ENCODE data around the gene RFNG. TPM values are rescaled to one million over a fixed set of nuclear protein-coding genes. Genes with fewer than 3 reads are reported as not detected.

Gene RFNG
- polyA plus RNA-seq, 4 donors, result 35.4 to 43.8 (median 39.2) TPM

GRCh38 chr17:82053130-82053529, 1.5 kb upstream of the RFNG start:
- H3K27me3 ChIP-seq (ENCODE audit: control insufficient read depth in 3 of 3, insufficient read depth in 3 of 3, low read length in 3 of 3), result no peaks in the 10 kb centered on the region
- peak overlapping the region in 2 of 3 donors; percentile 64 to 98 for H3K4me3 ChIP-seq (ENCODE audit: low read depth in 1 of 3, low read length in 3 of 3)
- no peak for DNase-seq
- H3K27ac ChIP-seq (ENCODE audit: low read depth in 1 of 3, low read length in 2 of 3), result no peak overlapping the region
- peaks cover 2 to 76% (median 17%) of the 10 kb centered on the region in 3 donors for H3K36me3 ChIP-seq (ENCODE audit: control insufficient read depth in 3 of 3, insufficient read depth in 2 of 3, low read depth in 1 of 3, low read length in 3 of 3)
- H3K9me3 ChIP-seq (ENCODE audit: control insufficient read depth in 2 of 2, insufficient read depth in 1 of 2, low read depth in 1 of 2, low read length in 1 of 2), result no peaks in the 10 kb centered on the region
- H3K4me1 ChIP-seq (ENCODE audit: control insufficient read depth in 3 of 3, insufficient read depth in 2 of 3, low read depth in 1 of 3, low read length in 2 of 3), result peaks cover 2 to 18% (median 4%) of the 10 kb centered on the region in 3 donors
- no peak for FAIRE-seq
- WGBS, 3 donors, result 90 to 93% (median 91%) methylated on average over 16 to 19 of the region's 19 CpGs

DNA sequence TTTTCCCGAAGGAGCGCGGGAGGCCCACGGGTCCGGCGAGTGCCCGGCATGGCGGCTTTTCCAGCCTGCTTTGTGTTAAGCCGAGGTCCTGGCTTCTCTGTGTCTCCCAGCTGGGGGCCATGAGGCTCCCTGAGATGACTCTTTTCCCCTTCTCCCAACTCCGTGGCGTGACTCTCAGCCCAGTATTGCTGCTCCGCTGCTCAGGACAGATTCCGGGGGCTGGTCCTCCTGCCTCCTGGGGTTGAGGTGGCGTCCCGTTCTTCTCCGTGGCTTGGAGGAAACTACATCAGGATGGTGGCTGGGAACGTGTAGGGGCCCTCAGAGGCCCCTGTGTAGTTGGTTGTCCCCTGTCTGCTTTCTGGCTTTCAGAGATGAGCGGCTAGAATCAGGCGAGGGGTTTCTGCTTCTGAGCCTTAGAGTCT, 1.0 kb upstream of the RFNG start:
- peaks cover 2 to 76% (median 13%) of the 10 kb centered on the region in 3 donors for H3K36me3 ChIP-seq (ENCODE audit: control insufficient read depth in 3 of 3, insufficient read depth in 2 of 3, low read depth in 1 of 3, low read length in 3 of 3)

GRCh38 chr17:82050761-82051641, 610 bp downstream of the RFNG start:
- H3K4me3 ChIP-seq (ENCODE audit: low read depth in 1 of 3, low read length in 3 of 3), result peak overlapping the region; percentile 56 to 98 (median 86)
- H3K9me3 ChIP-seq (ENCODE audit: control insufficient read depth in 2 of 2, insufficient read depth in 1 of 2, low read depth in 1 of 2, low read length in 1 of 2), result no peaks in the 10 kb centered on the region
- no peak for FAIRE-seq
- H3K27ac ChIP-seq (ENCODE audit: low read depth in 1 of 3, low read length in 2 of 3), result no peak overlapping the region
- H3K27me3 ChIP-seq (ENCODE audit: control insufficient read depth in 3 of 3, insufficient read depth in 3 of 3, low read length in 3 of 3), result no peaks in the 10 kb centered on the region
- peaks cover 2 to 18% (median 4%) of the 10 kb centered on the region in 3 donors for H3K4me1 ChIP-seq (ENCODE audit: control insufficient read depth in 3 of 3, insufficient read depth in 2 of 3, low read depth in 1 of 3, low read length in 2 of 3)
- H3K36me3 ChIP-seq (ENCODE audit: control insufficient read depth in 3 of 3, insufficient read depth in 2 of 3, low read depth in 1 of 3, low read length in 3 of 3), result peaks cover 0 to 73% (median 7%) of the 10 kb centered on the region in 3 donors
- DNase-seq, result peak in 1 of 2 donors; percentile 52
- WGBS, 3 donors, result 16 to 31% (median 19%) methylated on average over 35 to 79 of the region's 79 CpGs

More for the DNA sequence above, 1.0 kb upstream of the RFNG start:
- Histone ChIP-seq H3K9me3 (ENCODE audit: control insufficient read depth in 2 of 2, insufficient read depth in 1 of 2, low read depth in 1 of 2, low read length in 1 of 2) (no peaks in the 10 kb centered on the region), H3K4me3 (ENCODE audit: low read depth in 1 of 3, low read length in 3 of 3) (peak overlapping the region; percentile 64 to 98 (median 86)), H3K27me3 (ENCODE audit: control insufficient read depth in 3 of 3, insufficient read depth in 3 of 3, low read length in 3 of 3) (no peaks in the 10 kb centered on the region), H3K27ac (ENCODE audit: low read depth in 1 of 3, low read length in 2 of 3) (no peak overlapping the region), H3K4me1 (ENCODE audit: control insufficient read depth in 3 of 3, insufficient read depth in 2 of 3, low read depth in 1 of 3, low read length in 2 of 3) (peaks cover 2 to 18% (median 4%) of the 10 kb centered on the region in 3 donors)
- WGBS, 3 donors, result 15 to 26% (median 20%) methylated on average over 15 to 19 of the region's 19 CpGs
- DNase-seq, result no peak
- no peak for FAIRE-seq

DNA sequence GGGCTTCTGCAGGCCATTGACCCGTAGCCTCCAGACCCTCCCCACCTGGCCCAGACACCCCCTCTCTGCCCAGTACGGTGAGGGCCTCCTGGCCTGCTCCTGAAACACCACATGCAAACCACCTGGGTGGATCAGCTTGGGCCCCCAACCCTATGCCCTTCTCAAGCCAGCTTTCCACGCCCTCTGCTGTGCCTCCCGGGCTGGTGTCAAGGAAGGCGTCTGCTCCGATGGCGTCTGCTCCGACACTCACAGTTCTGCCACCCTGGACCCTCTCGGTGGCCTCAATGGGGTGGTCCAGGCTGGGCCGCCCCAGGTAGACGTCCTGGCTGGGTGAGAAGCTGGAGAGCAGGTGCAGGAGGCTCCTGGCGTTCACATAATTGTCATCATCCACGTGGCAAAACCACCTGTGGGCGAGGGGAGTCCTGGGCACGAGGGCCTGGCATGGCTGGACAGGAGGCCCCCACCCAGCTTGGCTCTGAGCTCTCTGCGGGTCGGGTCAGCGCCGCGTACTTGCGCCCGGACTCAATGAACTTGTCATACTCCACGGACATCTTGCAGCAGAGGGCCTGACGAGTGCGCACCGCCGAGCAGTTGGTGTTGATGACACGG, 1.4 kb downstream of the RFNG start:
- FAIRE-seq, result no peak
- H3K4me3 ChIP-seq (ENCODE audit: low read depth in 1 of 3, low read length in 3 of 3), result peak overlapping the region in 2 of 3 donors; percentile 56 to 98

GRCh38 chr17:82049521-82049971, 2.1 kb downstream of the RFNG start:
- Histone ChIP-seq H3K27ac (ENCODE audit: low read depth in 1 of 3, low read length in 2 of 3) (no peak overlapping the region), H3K36me3 (ENCODE audit: control insufficient read depth in 3 of 3, insufficient read depth in 2 of 3, low read depth in 1 of 3, low read length in 3 of 3) (peaks cover 0 to 60% (median 4%) of the 10 kb centered on the region in 3 donors), H3K9me3 (ENCODE audit: control insufficient read depth in 2 of 2, insufficient read depth in 1 of 2, low read depth in 1 of 2, low read length in 1 of 2) (no peaks in the 10 kb centered on the region), H3K4me1 (ENCODE audit: control insufficient read depth in 3 of 3, insufficient read depth in 2 of 3, low read depth in 1 of 3, low read length in 2 of 3) (peaks cover 2 to 18% (median 4%) of the 10 kb centered on the region in 3 donors), H3K27me3 (ENCODE audit: control insufficient read depth in 3 of 3, insufficient read depth in 3 of 3, low read length in 3 of 3) (no peaks in the 10 kb centered on the region), H3K4me3 (ENCODE audit: low read depth in 1 of 3, low read length in 3 of 3) (no peak overlapping the region)
- 83 to 85% (median 85%) methylated on average over 15 to 16 of the region's 16 CpGs for WGBS, 3 donors
- DNase-seq (no peak), FAIRE-seq (no peak)

More for the DNA sequence above, 1.4 kb downstream of the RFNG start:
- H3K9me3 ChIP-seq (ENCODE audit: control insufficient read depth in 2 of 2, insufficient read depth in 1 of 2, low read depth in 1 of 2, low read length in 1 of 2), result no peaks in the 10 kb centered on the region
- no peak for DNase-seq
- 84 to 89% (median 86%) methylated on average over 28 of the region's 28 CpGs for WGBS, 3 donors
- peaks cover 0 to 67% (median 7%) of the 10 kb centered on the region in 3 donors for H3K36me3 ChIP-seq (ENCODE audit: control insufficient read depth in 3 of 3, insufficient read depth in 2 of 3, low read depth in 1 of 3, low read length in 3 of 3)
- peaks cover 2 to 18% (median 4%) of the 10 kb centered on the region in 3 donors for H3K4me1 ChIP-seq (ENCODE audit: control insufficient read depth in 3 of 3, insufficient read depth in 2 of 3, low read depth in 1 of 3, low read length in 2 of 3)
- no peak overlapping the region for H3K27ac ChIP-seq (ENCODE audit: low read depth in 1 of 3, low read length in 2 of 3)
- no peaks in the 10 kb centered on the region for H3K27me3 ChIP-seq (ENCODE audit: control insufficient read depth in 3 of 3, insufficient read depth in 3 of 3, low read length in 3 of 3)

GRCh38 chr17:82049106-82049505, 2.5 kb downstream of the RFNG start:
- Histone ChIP-seq H3K9me3 (ENCODE audit: control insufficient read depth in 2 of 2, insufficient read depth in 1 of 2, low read depth in 1 of 2, low read length in 1 of 2) (no peaks in the 10 kb centered on the region), H3K27me3 (ENCODE audit: control insufficient read depth in 3 of 3, insufficient read depth in 3 of 3, low read length in 3 of 3) (no peaks in the 10 kb centered on the region), H3K36me3 (ENCODE audit: control insufficient read depth in 3 of 3, insufficient read depth in 2 of 3, low read depth in 1 of 3, low read length in 3 of 3) (peaks cover 0 to 55% (median 2%) of the 10 kb centered on the region in 3 donors), H3K27ac (ENCODE audit: low read depth in 1 of 3, low read length in 2 of 3) (no peak overlapping the region), H3K4me1 (ENCODE audit: control insufficient read depth in 3 of 3, insufficient read depth in 2 of 3, low read depth in 1 of 3, low read length in 2 of 3) (peaks cover 2 to 18% (median 4%) of the 10 kb centered on the region in 3 donors), H3K4me3 (ENCODE audit: low read depth in 1 of 3, low read length in 3 of 3) (no peak overlapping the region)
- no peak for FAIRE-seq
- WGBS, 3 donors, result 83 to 90% (median 88%) methylated on average over 8 of the region's 8 CpGs
- no peak for DNase-seq

DNA sequence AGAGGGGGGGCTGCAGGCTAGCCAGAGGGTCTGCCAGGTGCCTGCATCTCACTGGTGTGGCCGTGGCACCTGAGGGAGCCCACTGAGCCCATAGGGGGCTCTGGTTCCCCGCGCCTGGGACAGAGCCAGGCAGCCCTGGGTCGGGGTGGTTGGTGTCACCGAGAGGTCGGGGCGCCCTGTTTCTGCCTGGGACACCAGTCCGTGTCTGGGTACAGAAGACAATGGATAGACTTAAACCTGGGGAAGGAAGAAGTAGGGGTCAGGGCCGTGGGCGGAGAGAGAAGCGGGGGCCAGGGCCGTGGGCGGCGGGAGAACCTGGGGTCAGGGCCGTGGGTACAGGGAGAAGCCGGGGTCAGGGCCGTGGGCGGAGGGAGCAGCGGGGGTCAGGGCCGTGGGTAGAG, 3.0 kb downstream of the RFNG start:
- no peak for FAIRE-seq
- Histone ChIP-seq H3K9me3 (ENCODE audit: control insufficient read depth in 2 of 2, insufficient read depth in 1 of 2, low read depth in 1 of 2, low read length in 1 of 2) (no peaks in the 10 kb centered on the region), H3K27ac (ENCODE audit: low read depth in 1 of 3, low read length in 2 of 3) (no peak overlapping the region), H3K4me1 (ENCODE audit: control insufficient read depth in 3 of 3, insufficient read depth in 2 of 3, low read depth in 1 of 3, low read length in 2 of 3) (peaks cover 2 to 18% (median 4%) of the 10 kb centered on the region in 3 donors), H3K36me3 (ENCODE audit: control insufficient read depth in 3 of 3, insufficient read depth in 2 of 3, low read depth in 1 of 3, low read length in 3 of 3) (peaks cover 0 to 50% (median 2%) of the 10 kb centered on the region in 3 donors), H3K27me3 (ENCODE audit: control insufficient read depth in 3 of 3, insufficient read depth in 3 of 3, low read length in 3 of 3) (no peaks in the 10 kb centered on the region), H3K4me3 (ENCODE audit: low read depth in 1 of 3, low read length in 3 of 3) (no peak overlapping the region)
- no peak for DNase-seq
- WGBS, 3 donors, result 87 to 91% (median 89%) methylated on average over 17 to 20 of the region's 20 CpGs

GRCh38 chr17:82047914-82048570, 3.6 kb downstream of the RFNG start:
- FAIRE-seq, result no peak
- H3K4me1 ChIP-seq (ENCODE audit: control insufficient read depth in 3 of 3, insufficient read depth in 2 of 3, low read depth in 1 of 3, low read length in 2 of 3), result peaks cover 2 to 14% (median 3%) of the 10 kb centered on the region in 3 donors

More at GRCh38 chr17:82047914-82048570, 3.6 kb downstream of the RFNG start:
- Histone ChIP-seq H3K36me3 (ENCODE audit: control insufficient read depth in 3 of 3, insufficient read depth in 2 of 3, low read depth in 1 of 3, low read length in 3 of 3) (peaks cover 0 to 45% (median 2%) of the 10 kb centered on the region in 3 donors), H3K27ac (ENCODE audit: low read depth in 1 of 3, low read length in 2 of 3) (no peak overlapping the region), H3K9me3 (ENCODE audit: control insufficient read depth in 2 of 2, insufficient read depth in 1 of 2, low read depth in 1 of 2, low read length in 1 of 2) (no peaks in the 10 kb centered on the region), H3K4me3 (ENCODE audit: low read depth in 1 of 3, low read length in 3 of 3) (no peak overlapping the region), H3K27me3 (ENCODE audit: control insufficient read depth in 3 of 3, insufficient read depth in 3 of 3, low read length in 3 of 3) (no peaks in the 10 kb centered on the region)
- no peak for DNase-seq
- WGBS, 3 donors, result 91 to 93% (median 93%) methylated on average over 23 to 25 of the region's 25 CpGs

Data from small intestine (tissue), 7 donors.